CD1c-positive myeloid dendritic cell (primary cell): ENCODE measurements around the gene LHFPL3.
"Not testable (repeated sequence)": the region's sequence is repeated elsewhere in the genome, so short reads cannot be mapped to it uniquely, and the experiment has no call there.

ENCODE experiments used
- DNase-seq: peaks from one replicate; pipeline ENCODE4 v3.0.0-alpha.2; 2016; ENCODE audit errors: extremely low spot score

LHFPL3 gene

GRCh38 chr7:104482362-104483037 is 154.1 kb downstream of the LHFPL3 start:
- DNase-seq = no peak

DNA sequence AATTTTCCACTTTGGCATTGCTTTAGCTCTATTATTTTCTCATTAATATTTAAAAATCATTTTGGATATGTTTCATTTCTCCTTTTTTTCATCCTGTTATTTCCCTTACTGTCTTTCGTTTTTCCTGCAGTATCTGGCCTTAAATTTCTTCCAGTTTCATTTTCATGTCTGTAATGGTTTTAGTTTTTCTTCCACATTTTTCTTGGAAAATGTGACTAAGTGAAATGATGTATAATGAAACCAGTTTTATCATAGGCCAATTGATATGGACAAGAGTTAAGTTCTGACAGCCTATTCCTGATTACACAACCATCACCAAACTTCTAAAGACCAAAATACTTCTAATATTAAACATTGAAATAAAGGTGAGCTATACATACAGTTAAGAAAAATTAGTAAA is 158.5 kb downstream of the LHFPL3 start:
- DNase-seq = no peak

DNA sequence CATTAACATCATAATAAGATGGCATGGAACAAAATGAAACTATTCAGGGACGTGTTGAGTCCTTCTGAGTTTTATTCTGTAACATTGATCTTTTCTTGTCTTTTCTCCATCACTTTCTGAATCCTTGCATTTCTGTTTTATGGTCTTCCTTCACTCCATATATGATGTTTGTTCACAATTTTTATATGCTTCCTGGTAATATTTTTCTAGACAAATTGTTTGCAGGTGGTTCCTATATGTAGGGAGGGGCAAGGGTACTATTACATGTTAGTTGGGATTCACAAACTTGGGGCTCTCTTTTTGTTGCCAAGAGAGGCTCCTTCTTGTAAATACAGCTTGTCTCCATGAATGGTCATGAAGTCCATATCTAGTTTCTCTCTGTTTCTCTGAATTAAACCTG is 159.2 kb downstream of the LHFPL3 start:
- DNase-seq = no peak

GRCh38 chr7:104497379-104497967 is 169.1 kb downstream of the LHFPL3 start:
- DNase-seq = no peak

GRCh38 chr7:104499975-104500374 is 171.6 kb downstream of the LHFPL3 start:
- no peak for DNase-seq

- no peak for DNase-seq
These were observed 181.5 kb downstream of the LHFPL3 start for GRCh38 chr7:104509874-104510273.

DNA sequence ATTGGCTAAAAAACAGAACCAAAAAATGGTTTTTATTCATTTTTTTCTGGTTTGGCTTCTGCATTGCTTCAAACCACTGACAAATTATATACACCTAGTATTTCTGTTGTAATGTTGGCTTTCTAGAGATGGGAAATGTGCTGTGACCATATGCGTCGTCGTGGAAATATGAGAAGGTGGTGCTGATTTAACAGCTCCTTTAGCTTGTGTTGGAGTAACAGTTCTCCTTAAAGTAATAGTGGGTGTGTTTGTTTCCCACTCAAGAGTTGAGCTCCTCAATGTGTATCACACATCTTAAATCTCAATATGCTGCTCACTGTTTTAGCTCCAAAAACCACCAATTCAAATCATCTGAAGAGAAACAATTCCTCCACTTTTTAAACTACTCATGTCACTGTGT is 196.4 kb downstream of the LHFPL3 start:
- DNase-seq = no peak

DNA sequence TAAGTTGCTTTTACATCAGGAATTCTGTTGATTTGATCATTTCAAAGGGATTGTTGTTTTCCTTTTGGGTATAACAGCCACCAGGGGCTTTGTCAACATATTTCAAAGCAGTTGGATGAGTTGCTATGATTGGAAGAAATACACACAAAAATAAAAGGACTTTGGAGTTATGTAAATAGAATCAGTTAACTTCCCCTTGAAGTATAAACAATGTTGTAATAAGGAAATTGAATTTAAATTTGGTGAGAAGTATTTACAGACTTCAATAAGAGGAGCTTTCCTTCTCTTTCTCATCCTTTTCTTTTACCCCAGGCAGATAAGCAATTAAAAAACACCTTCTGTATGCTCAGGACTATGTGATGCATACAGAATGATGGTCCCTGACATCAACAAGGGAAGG is 199.7 kb downstream of the LHFPL3 start:
- DNase-seq = no peak

GRCh38 chr7:104529567-104529966 is 201.2 kb downstream of the LHFPL3 start:
- no peak for DNase-seq

- DNase-seq = no peak
These were observed 201.8 kb downstream of the LHFPL3 start for GRCh38 chr7:104530251-104530650.

GRCh38 chr7:104534149-104534548 is 205.7 kb downstream of the LHFPL3 start:
- no peak for DNase-seq

DNA sequence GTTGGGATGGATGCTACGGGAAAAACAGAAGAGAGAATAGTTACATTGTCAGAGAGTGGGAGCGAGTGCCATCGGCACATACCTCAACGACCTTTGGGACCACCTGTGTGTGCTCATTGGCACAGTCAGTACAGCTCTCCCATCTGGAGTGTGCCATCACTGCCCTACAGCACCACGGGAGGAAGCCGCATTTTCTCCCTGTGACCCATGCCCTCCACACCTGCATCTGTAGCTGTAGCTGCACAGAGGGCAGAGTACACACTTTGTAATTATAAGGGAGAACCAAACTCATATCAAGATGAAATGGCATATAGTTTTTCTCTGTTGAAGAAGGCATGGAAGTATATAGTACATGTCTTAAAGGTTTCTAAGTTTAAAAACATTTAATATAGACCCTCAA is 207.4 kb downstream of the LHFPL3 start:
- no peak for DNase-seq

DNA sequence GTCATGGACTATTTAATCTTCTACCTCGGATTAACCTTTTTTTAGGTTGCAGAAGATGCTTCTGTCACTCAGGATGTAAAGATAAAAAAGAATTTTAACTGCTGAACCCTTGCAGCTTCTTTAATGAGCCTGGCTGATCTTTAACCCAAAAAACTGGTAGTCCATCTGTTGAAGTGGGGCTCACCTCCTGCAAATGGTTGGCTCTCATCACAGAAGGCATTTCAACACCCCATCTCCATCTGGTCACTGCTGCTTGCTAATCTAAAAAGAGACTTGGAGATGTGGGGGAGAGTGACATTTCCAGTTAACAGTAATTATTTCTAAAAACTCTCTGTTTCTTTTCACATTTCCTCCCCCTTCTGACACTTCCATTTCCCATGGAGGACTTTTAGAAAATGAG is 208.6 kb downstream of the LHFPL3 start:
- DNase-seq = no peak

GRCh38 chr7:104538152-104538551 is 209.7 kb downstream of the LHFPL3 start:
- DNase-seq = no peak

DNA sequence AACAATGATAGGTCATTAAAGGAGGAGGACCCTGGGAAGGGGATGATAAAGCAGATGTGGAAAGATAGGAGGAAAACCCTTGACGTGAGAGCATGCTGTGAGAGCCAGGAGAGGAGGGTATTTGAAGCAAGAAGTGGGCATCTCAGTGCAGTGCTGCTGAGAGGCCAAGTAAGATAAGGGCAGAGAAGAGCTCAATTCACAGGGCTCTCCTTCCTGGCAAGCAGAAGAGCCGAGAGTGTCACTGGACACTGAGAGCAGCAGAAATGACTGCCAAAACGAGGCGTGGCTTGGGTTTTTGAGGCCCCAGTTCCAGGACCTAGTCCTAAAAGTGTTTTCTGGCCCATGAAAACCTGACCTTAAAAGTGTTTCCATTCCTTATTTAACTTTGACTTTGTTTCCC is 213.5 kb downstream of the LHFPL3 start:
- DNase-seq = no peak

- DNase-seq = no peak
These were observed 220.5 kb downstream of the LHFPL3 start for GRCh38 chr7:104548861-104549260.

- no peak for DNase-seq
These were observed 222.0 kb downstream of the LHFPL3 start for GRCh38 chr7:104550362-104550761.

DNA sequence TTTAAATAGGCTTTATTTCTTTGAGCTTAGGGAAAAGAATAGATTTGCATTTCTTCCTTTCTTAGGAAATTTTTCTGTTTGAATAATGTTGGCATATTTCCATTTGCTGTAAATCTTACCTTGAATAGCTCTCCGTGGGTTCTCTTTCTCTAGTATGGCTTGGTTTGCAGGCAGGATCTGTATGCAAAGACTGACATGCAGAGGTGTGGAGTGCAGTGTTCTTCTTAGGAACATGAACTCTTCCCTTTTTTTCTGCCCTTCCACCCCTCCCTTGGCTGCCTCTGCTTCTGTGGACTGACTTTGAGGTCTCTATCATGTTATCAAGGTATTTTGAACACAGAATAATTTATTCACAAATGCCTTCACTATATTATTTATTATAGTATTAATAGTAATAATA is 222.8 kb downstream of the LHFPL3 start:
- no peak for DNase-seq

GRCh38 chr7:104552102-104552501 is 223.7 kb downstream of the LHFPL3 start:
- peak; percentile 4 for DNase-seq

- DNase-seq = no peak
These were observed 224.7 kb downstream of the LHFPL3 start for GRCh38 chr7:104553074-104553473.

DNA sequence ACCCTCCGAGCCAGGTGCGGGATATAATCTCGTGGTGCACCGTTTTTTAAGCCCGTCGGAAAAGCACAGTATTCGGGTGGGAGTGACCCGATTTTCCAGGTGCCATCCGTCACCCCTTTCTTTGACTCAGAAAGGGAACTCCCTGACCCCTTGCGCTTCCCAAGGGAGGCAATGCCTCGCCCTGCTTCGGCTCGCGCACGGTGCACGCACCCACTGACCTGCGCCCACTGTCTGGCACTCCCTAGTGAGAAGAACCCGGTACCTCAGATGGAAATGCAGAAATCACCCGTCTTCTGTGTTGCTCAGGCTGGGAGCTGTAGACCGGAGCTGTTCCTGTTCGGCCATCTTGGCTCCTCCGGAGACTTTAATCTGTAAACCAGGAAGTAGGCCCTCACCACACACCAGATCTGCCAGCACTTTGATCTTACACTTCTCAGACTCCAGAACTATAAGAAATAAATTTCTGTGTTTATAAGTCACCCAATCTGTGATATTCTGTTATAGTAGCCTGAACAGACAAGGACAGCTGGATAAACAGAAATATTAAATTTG is 235.0 kb downstream of the LHFPL3 start:
- DNase-seq = not testable (repeated sequence)

DNA sequence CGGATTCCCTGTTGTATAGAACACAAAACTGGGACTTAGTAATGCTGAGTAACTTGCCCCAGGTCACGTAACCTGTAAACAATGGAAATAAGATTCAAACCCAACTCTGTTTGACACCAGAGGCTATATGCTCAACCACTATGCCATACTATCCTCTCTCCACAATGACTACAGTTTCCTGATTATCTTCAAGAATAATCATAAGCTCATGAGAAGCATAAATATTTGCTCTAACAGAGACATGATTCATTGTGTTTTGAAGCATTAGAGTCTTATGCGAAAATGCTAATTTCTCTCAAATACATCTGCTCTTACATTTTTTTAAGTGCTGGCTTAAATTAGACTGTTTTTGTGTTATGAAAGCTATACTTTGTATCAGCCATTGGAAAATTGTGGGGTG is 241.3 kb downstream of the LHFPL3 start:
- DNase-seq = no peak

DNA sequence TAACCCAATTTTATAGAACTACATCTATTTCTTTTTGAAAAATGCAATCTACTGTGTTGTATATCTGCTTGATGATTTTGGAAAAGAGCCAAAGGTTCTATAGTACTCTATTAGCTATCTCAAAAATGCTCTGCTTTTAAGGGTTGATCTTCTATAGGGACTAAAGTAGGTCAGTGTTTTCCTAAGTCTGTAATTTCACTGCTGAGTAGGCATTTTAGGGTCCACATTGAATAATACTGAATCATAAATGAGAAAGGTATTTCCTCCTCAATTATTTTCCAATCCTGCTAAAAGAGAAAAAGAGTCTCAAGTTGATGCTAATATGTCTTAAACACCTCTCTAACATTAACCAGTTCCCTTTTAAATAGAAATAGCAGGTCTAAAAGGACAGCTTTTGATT is 244.2 kb downstream of the LHFPL3 start:
- no peak for DNase-seq

GRCh38 chr7:104584620-104585019 is 256.2 kb downstream of the LHFPL3 start:
- no peak for DNase-seq
